ENCODE results near the gene ALKBH5. TPM values are rescaled to one million over a fixed set of nuclear protein-coding genes. Genes with fewer than 3 reads are reported as not detected.

The ALKBH5 gene
- total and polyA plus RNA-seq, 2 of the 8 experiments (the other 6 are each of a cell fraction or from before 2014, with no cell fraction given) = 63.7 to 86.4 TPM

GRCh38 chr17:18208092-18208491, 24.5 kb downstream of the ALKBH5 start:
- ChIA-PET CTCF (ENCODE audit: partially characterized antibody) (interaction anchor here (0.6 to 2.2 kb wide), 7 partner anchors 9 to 113 kb away, joined by 3 to 8 read pairs (median 5); no protein-coding TSS in a partner anchor), POLR2A (ENCODE audit: partially characterized antibody) (no interaction called here)
- Histone ChIP-seq H3K4me1 (replicated peaks in 1 of 4; ENCODE audit: control insufficient read depth in 3 of 4, insufficient read depth in 4 of 4, low read length in 3 of 4) (peaks cover 0 to 4% (median 2%) of the 10 kb centered on the region in 4 experiments; a peak in 4 of 7 replicates), H3K4me3 (ENCODE audit: extremely low read depth in 1 of 4, insufficient read depth in 2 of 4, low read depth in 3 of 4, low read length in 4 of 4) (no peak overlapping the region), H2BK5ac (ENCODE audit: low read depth, low read length) (no peak overlapping the region), H2BK12ac (ENCODE audit: low read depth, low read length) (no peak overlapping the region), H3K4me2 (ENCODE audit: insufficient read depth in 1 of 2, low read depth in 2 of 2, low read length in 2 of 2) (no peak overlapping the region), H3K79me2 (ENCODE audit: control insufficient read depth in 1 of 2, insufficient read depth in 2 of 2, low read length in 2 of 2) (peaks cover 0 to 18% of the 10 kb centered on the region in 2 experiments; a peak in 1 of 4 replicates), H3K18ac (ENCODE audit: extremely low read depth, low read length) (no peak overlapping the region), H2AK5ac (ENCODE audit: low read depth, low read length) (no peak overlapping the region), H3K23ac (ENCODE audit: insufficient read length) (no peak overlapping the region), H3K27ac (ENCODE audit: low read depth, low read length) (no peak overlapping the region), H3K79me1 (ENCODE audit: low read depth, low read length) (peaks cover 14% of the 10 kb centered on the region), H3K9ac (replicated peaks in 1 of 4; ENCODE audit: extremely low read depth in 1 of 4, low read depth in 3 of 4, low read length in 3 of 4) (no peak overlapping the region), H3K4ac (replicated peaks; ENCODE audit: insufficient read length, low read depth, low read length) (no peak overlapping the region), H3K23me2 (ENCODE audit: low read depth, low read length) (no peaks in the 10 kb centered on the region), H3K14ac (ENCODE audit: insufficient read length) (no peak overlapping the region), H2BK20ac (ENCODE audit: low read length) (no peak overlapping the region), H3K56ac (replicated peaks; ENCODE audit: insufficient read length, low read depth, low read length) (no peak overlapping the region), H4K8ac (ENCODE audit: extremely low read depth, insufficient read depth, low read length) (no peak overlapping the region), H2BK120ac (replicated peaks; ENCODE audit: low read depth, low read length) (no peak overlapping the region), H4K5ac (ENCODE audit: insufficient read length, low read depth, low read length) (no peak overlapping the region), H3K9me3 (ENCODE audit: insufficient read depth in 2 of 2, low read depth in 1 of 2, low read length in 1 of 2) (no peaks in the 10 kb centered on the region), H4K20me1 (replicated peaks in 1 of 2; ENCODE audit: control insufficient read depth in 1 of 2, insufficient read depth in 2 of 2, low read length in 2 of 2) (peaks cover 9 to 14% of the 10 kb centered on the region in 2 experiments), H3K36me3 (ENCODE audit: control insufficient read depth in 2 of 4, insufficient read depth in 4 of 4, low read length in 3 of 4) (peaks cover 6 to 43% (median 19%) of the 10 kb centered on the region in 4 experiments; a peak in 6 of 8 replicates), H2BK15ac (ENCODE audit: low read length) (no peak overlapping the region), H2AFZ (ENCODE audit: low read length) (no peak overlapping the region), H4K91ac (replicated peaks; ENCODE audit: insufficient read length, low read length) (no peak overlapping the region), H3K27me3 (replicated peaks in 1 of 4; ENCODE audit: control insufficient read depth in 3 of 4, extremely low read depth in 1 of 4, insufficient read depth in 3 of 4, low read length in 3 of 4) (no peaks in the 10 kb centered on the region)
- TF ChIP-seq YY1 (IDR thresholded peaks at IDR 0.05; ENCODE audit: low read depth, low read length) (no peak), E2F6 (IDR thresholded peaks at IDR 0.05) (no peak), TAF7 (optimal IDR thresholded peaks at IDR 0.05; ENCODE audit: borderline replicate concordance, low read depth, low read length) (no peak), CBX5 (IDR thresholded peaks at IDR 0.05; ENCODE audit: low read depth, low read length) (no peak), POLR2AphosphoS5 (IDR thresholded peaks at IDR 0.05; ENCODE audit: low read depth, low read length) (no peak), BACH1 (IDR thresholded peaks at IDR 0.05; ENCODE audit: low read length) (no peak), SIX5 (IDR thresholded peaks at IDR 0.05; ENCODE audit: low read depth, low read length) (no peak), JUND (IDR thresholded peaks at IDR 0.05; ENCODE audit: low read length) (no peak), SAP30 (IDR thresholded peaks at IDR 0.05; ENCODE audit: insufficient read depth, insufficient replicate concordance, low read length) (no peak), KDM4A (IDR thresholded peaks at IDR 0.05; ENCODE audit: low read depth, low read length, severe bottlenecking) (no peak)
- WGBS, 2 experiments (ENCODE audit: extremely low coverage in 1 of 2, insufficient coverage in 1 of 2, insufficient read length in 1 of 2, insufficient replicate concordance in 2 of 2, low coverage in 1 of 2, low lambda C conversion rate in 2 of 2, missing lambda C conversion rate in 1 of 2) = 94% methylated on average over 19 of the region's 19 CpGs; no CpG with 5 or more reads in 1 of the 2 experiments
- DNase-seq (ENCODE audit: low read depth in 1 of 2, low spot score in 2 of 2) = no peak
- FAIRE-seq = no peak
